HEK293 (cell line): ENCODE results near the gene HS1BP3.

ENCODE experiments used
- PATZ1 ChIP-seq: fragments of 450-650 bp; formaldehyde crosslinking; IDR thresholded peaks from 2 replicates; pipeline ENCODE4 v1.5.1; 2016; ENCODE audit warnings: missing biosample characterization, missing genetic modification characterization
- ZNF621 ChIP-seq: fragments of 450-650 bp; formaldehyde crosslinking; IDR thresholded peaks from 2 replicates; pipeline ENCODE4 v1.5.1; 2017; ENCODE audit warnings: missing biosample characterization, missing genetic modification characterization
- TF ChIP-seq, protein P1 (sequence below): fragments of 450-650 bp; formaldehyde crosslinking; IDR thresholded peaks from 2 replicates; pipeline ENCODE4 v1.5.1; 2016; ENCODE audit warnings: missing biosample characterization, missing genetic modification characterization

- TF ChIP-seq, protein P1, sequence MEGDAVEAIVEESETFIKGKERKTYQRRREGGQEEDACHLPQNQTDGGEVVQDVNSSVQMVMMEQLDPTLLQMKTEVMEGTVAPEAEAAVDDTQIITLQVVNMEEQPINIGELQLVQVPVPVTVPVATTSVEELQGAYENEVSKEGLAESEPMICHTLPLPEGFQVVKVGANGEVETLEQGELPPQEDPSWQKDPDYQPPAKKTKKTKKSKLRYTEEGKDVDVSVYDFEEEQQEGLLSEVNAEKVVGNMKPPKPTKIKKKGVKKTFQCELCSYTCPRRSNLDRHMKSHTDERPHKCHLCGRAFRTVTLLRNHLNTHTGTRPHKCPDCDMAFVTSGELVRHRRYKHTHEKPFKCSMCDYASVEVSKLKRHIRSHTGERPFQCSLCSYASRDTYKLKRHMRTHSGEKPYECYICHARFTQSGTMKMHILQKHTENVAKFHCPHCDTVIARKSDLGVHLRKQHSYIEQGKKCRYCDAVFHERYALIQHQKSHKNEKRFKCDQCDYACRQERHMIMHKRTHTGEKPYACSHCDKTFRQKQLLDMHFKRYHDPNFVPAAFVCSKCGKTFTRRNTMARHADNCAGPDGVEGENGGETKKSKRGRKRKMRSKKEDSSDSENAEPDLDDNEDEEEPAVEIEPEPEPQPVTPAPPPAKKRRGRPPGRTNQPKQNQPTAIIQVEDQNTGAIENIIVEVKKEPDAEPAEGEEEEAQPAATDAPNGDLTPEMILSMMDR (tag by site-specific recombination): no peak
- no peak for TF ChIP-seq ZNF621 (tag by site-specific recombination)
- no peak for TF ChIP-seq PATZ1
These were observed 55.3 kb downstream of the HS1BP3 start for GRCh38 chr2:20595439-20596192.
